IMR-90 (cell line): ENCODE data around the gene RNF6. TPM values are rescaled to one million over a fixed set of nuclear protein-coding genes. Genes with fewer than 3 reads are reported as not detected.
A peak's percentile ranks its signal among the peaks of the same experiment; 100 is the strongest.

Experiments used
- ATAC-seq: fragments of 200-7000 bp; cut with Tn5 transposase; 2 replicates; pipeline ENCODE4 v1.9.1; 2020; ENCODE audit warnings: low read depth, mild to moderate bottlenecking, moderate library complexity
- BruUV-seq: library from RNA; stranded (reverse); fragments of 400-500 nt; replicated peaks from 2 replicates; lab custom pipeline; 2021; lab: Mats Ljungman, UMichigan
- CTCF ChIA-PET: fragments of 300-600 bp; formaldehyde crosslinking; extraction: SDS; loops from one replicate; lab custom pipeline; 2021; ENCODE audit warnings: antibody characterized with exemption; lab: Yijun Ruan, JAX
- POLR2A ChIA-PET: fragments of 300-600 bp; sonication (Branson Sonifier 250); formaldehyde crosslinking; loops from one replicate; lab custom pipeline; 2022; ENCODE audit warnings: antibody characterized with exemption; ENCODE audit not compliant: unreplicated experiment; lab: Charles Lee
- DNase-seq: peaks from one replicate; pipeline ENCODE4 v3.0.0; 2013
- H2AFZ ChIP-seq: replicated peaks from 2 replicates; pipeline ENCODE3; 2013; ENCODE audit warnings: low read length, mild to moderate bottlenecking; ENCODE audit not compliant: poor library complexity
- H2AK5ac ChIP-seq: 2 replicates; pipeline ENCODE4 v1.6.1; 2013; ENCODE audit warnings: low read depth, low read length, inconsistent platforms
- H2AK9ac ChIP-seq: replicated peaks from 2 replicates; pipeline ENCODE3; 2013; ENCODE audit warnings: mild to moderate bottlenecking, low read depth, low read length, moderate library complexity; ENCODE audit not compliant: poor library complexity
- H2BK120ac ChIP-seq: 2 replicates; pipeline ENCODE4 v1.6.1; 2013; ENCODE audit warnings: low read depth, low read length, inconsistent platforms
- H2BK15ac ChIP-seq: 3 replicates; pipeline ENCODE4 v1.6.1; 2013; ENCODE audit warnings: low read depth, low read length, inconsistent platforms
- H2BK20ac ChIP-seq: 2 replicates; pipeline ENCODE4 v1.6.1; 2013; ENCODE audit warnings: low read depth, mild to moderate bottlenecking, inconsistent platforms, low read length, moderate library complexity
- H2BK5ac ChIP-seq: 2 replicates; pipeline ENCODE4 v1.6.1; 2013; ENCODE audit warnings: mild to moderate bottlenecking, low read depth, low read length, inconsistent platforms; ENCODE audit not compliant: poor library complexity, severe bottlenecking
- H3K14ac ChIP-seq: replicated peaks from 2 replicates; pipeline ENCODE4 v1.6.1; 2013; ENCODE audit warnings: low read depth, low read length, inconsistent platforms
- H3K18ac ChIP-seq: 2 replicates; pipeline ENCODE4 v1.6.1; 2013; ENCODE audit warnings: low read depth, low read length, control low read depth
- H3K23ac ChIP-seq: 2 replicates; pipeline ENCODE4 v1.6.1; 2013; ENCODE audit warnings: low read depth, low read length, inconsistent platforms
- H3K27ac ChIP-seq: 2 replicates; pipeline ENCODE4 v1.5.1; 2013; ENCODE audit warnings: mild to moderate bottlenecking, control low read depth, low read length; ENCODE audit not compliant: insufficient read depth
- H3K27me3 ChIP-seq: 2 replicates; pipeline ENCODE4 v1.6.1; 2013; ENCODE audit warnings: low read length; ENCODE audit not compliant: control insufficient read depth, insufficient read depth
- H3K36me3 ChIP-seq: 2 replicates; pipeline ENCODE4 v1.6.1; 2013; ENCODE audit warnings: low read length, mixed read lengths; ENCODE audit not compliant: control insufficient read depth, insufficient read depth
- H3K4ac ChIP-seq: 2 replicates; pipeline ENCODE4 v1.6.1; 2013; ENCODE audit warnings: low read depth, low read length, inconsistent platforms
- H3K4me1 ChIP-seq: 2 replicates; pipeline ENCODE4 v1.6.1; 2013; ENCODE audit warnings: low read length, mixed read lengths; ENCODE audit not compliant: control insufficient read depth, insufficient read depth
- H3K4me2 ChIP-seq: 2 replicates; pipeline ENCODE4 v1.6.1; 2013; ENCODE audit warnings: low read depth, mild to moderate bottlenecking, control low read depth, low read length, moderate library complexity
- H3K4me3 ChIP-seq: 2 replicates; pipeline ENCODE4 v1.5.1; 2013; ENCODE audit warnings: low read depth, mild to moderate bottlenecking, control low read depth, low read length, moderate library complexity; ENCODE audit not compliant: insufficient read depth
- H3K56ac ChIP-seq: 2 replicates; pipeline ENCODE4 v1.6.1; 2013; ENCODE audit warnings: low read length, inconsistent platforms; ENCODE audit not compliant: insufficient read depth; ENCODE audit errors: extremely low read depth
- H3K79me1 ChIP-seq, 2 experiments: 2 replicates each; pipeline ENCODE4 v1.6.1; 2013; ENCODE audit warnings: low read length in 2 of 2, inconsistent platforms in 1 of 2, low read depth in 1 of 2
- H3K9ac ChIP-seq: 2 replicates; pipeline ENCODE4 v1.6.1; 2013; ENCODE audit warnings: low read depth, low read length, control low read depth
- H3K9me1 ChIP-seq: 2 replicates; pipeline ENCODE4 v1.6.1; 2013; ENCODE audit warnings: low read length, inconsistent platforms; ENCODE audit not compliant: insufficient read depth
- H3K9me3 ChIP-seq: 2 replicates; pipeline ENCODE4 v1.6.1; 2013; ENCODE audit warnings: low read length; ENCODE audit not compliant: control insufficient read depth, insufficient read depth
- H4K20me1 ChIP-seq: 2 replicates; pipeline ENCODE4 v1.6.1; 2013; ENCODE audit warnings: low read length, inconsistent platforms; ENCODE audit not compliant: insufficient read depth
- H4K5ac ChIP-seq: 2 replicates; pipeline ENCODE4 v1.6.1; 2013; ENCODE audit warnings: mild to moderate bottlenecking, low read depth, low read length, control low read depth
- H4K8ac ChIP-seq, 2 experiments: 2 replicates each; pipeline ENCODE4 v1.6.1; 2013; ENCODE audit warnings: low read depth in 2 of 2, low read length in 2 of 2, control low read depth in 1 of 2, inconsistent platforms in 1 of 2
- H4K91ac ChIP-seq: 2 replicates; pipeline ENCODE4 v1.6.1; 2013; ENCODE audit warnings: low read depth, low read length, inconsistent platforms; ENCODE audit not compliant: insufficient read depth
- CEBPB ChIP-seq: IDR thresholded peaks from 2 replicates; pipeline ENCODE4 v1.6.1; 2012; ENCODE audit warnings: low read depth, low read length, improper control_type of control experiment
- MXI1 ChIP-seq: IDR thresholded peaks from 2 replicates; pipeline ENCODE4 v1.6.1; 2012; ENCODE audit warnings: low read depth, mild to moderate bottlenecking, low read length, moderate library complexity, borderline replicate concordance
- NFE2L2 ChIP-seq: fragments of 150-350 bp; IDR thresholded peaks from 2 replicates; pipeline ENCODE4 v1.6.1; 2016; ENCODE audit warnings: low read depth, mild to moderate bottlenecking, low read length
- RAD21 ChIP-seq: IDR thresholded peaks from 2 replicates; pipeline ENCODE4 v1.6.1; 2012; ENCODE audit warnings: low read length, improper control_type of control experiment
- RCOR1 ChIP-seq: IDR thresholded peaks from 2 replicates; pipeline ENCODE4 v1.6.1; 2012; ENCODE audit warnings: mild to moderate bottlenecking, low read length, improper control_type of control experiment; ENCODE audit not compliant: insufficient replicate concordance
- RFX5 ChIP-seq: IDR thresholded peaks from 2 replicates; pipeline ENCODE4 v1.8.0; 2012; ENCODE audit warnings: low read depth, mild to moderate bottlenecking, low read length, moderate library complexity
- SMC3 ChIP-seq: fragments of 150-350 bp; IDR thresholded peaks from 2 replicates; pipeline ENCODE4 v1.6.1; 2016; ENCODE audit warnings: low read depth, mild to moderate bottlenecking, antibody characterized with exemption, low read length, moderate library complexity
- WGBS, 2 experiments: methylation state at CpG; one replicate each; pipeline versions ENCODE4 v1.1.5 to v1.1.7; 2013; ENCODE audit warnings: missing lambda C conversion rate in 2 of 2; ENCODE audit not compliant: insufficient read length in 1 of 2; ENCODE audit errors: extremely low coverage in 2 of 2; 5-methylcytosine and 5-hydroxymethylcytosine counted together
- dilution Hi-C: fragments of 300-500 bp; cut with HindIII; formaldehyde crosslinking; loops from one replicate; pipeline ENCODE4 v1.14.3; 2018; ENCODE audit warnings: low sequenced_read_pairs; ENCODE audit not compliant: unreplicated experiment
- in situ Hi-C: fragments of 300-500 bp; cut with MboI; formaldehyde crosslinking; loops from 3 replicates; pipeline ENCODE4 v1.14.3; 2019; ENCODE audit warnings: low sequenced_read_pairs, inconsistent platforms, mixed read lengths
- intact Hi-C: fragments of 100-400 bp; cut with micrococcal nuclease; formaldehyde crosslinking; loops from 2 replicates; pipeline ENCODE4 v1.10.0; 2022
- polyA plus RNA-seq, 3 experiments: library from polyadenylated mRNA; depleted of rRNA; stranded (reverse); fragments of >200 nt; gene quantifications; 2 replicates each; pipeline ENCODE4 v1.2.3, GENCODE V29; 2012; ENCODE audit warnings: low replicate concordance in 1 of 3
- total RNA-seq: library from RNA; depleted of rRNA; stranded (reverse); fragments of >200 nt; gene quantifications from 2 replicates; pipeline ENCODE4 v1.2.3, GENCODE V29; 2012
- TF ChIP-seq, protein P1 (sequence below): conservative IDR thresholded peaks from 2 replicates; pipeline ENCODE4 v1.5.1; 2012; ENCODE audit warnings: mild to moderate bottlenecking, low read depth, low read length, improper control_type of control experiment
- TF ChIP-seq, protein P2 (sequence below): fragments of 150-350 bp; IDR thresholded peaks from 2 replicates; pipeline ENCODE4 v1.6.1; 2016; ENCODE audit warnings: low read depth, mild to moderate bottlenecking, low read length, moderate library complexity, borderline replicate concordance

Gene RNF6
- total and polyA plus RNA-seq, 2 of the 4 experiments (the other 2 are of a cell fraction): 22.9 to 33.3 TPM

DNA sequence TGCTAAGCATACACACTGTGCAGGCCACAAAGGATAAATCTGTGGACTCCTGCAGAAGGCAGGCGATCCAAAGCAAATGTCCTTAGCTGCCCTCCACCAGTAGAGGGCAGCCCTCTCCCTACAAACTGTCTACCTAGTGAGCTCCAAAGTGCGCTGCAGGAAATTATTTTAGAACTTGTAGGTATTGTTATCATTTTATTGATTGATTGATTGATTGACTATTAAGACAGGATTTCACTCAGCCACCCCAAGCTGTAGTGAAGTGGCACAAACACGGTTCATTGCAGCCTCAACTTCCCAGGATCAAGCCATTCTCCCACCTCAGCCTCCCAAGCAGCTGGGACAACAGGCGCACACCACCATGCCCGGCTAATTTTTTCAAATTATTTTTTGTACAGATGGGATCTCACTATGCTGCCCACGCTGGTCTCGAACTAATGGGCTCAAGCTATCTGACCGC, 37.3 kb downstream of the RNF6 start:
- H2AK9ac ChIP-seq: no peak overlapping the region
- peak; percentile 74 for DNase-seq
- H3K9me3 ChIP-seq: no peaks in the 10 kb centered on the region
- H2BK20ac ChIP-seq: no peak overlapping the region
- CTCF ChIA-PET: interaction anchor here (0.5 to 3.5 kb wide), 23 partner anchors 8 to 1121 kb away, joined by 3 to 27 read pairs (median 4); no protein-coding TSS in a partner anchor
- POLR2A ChIA-PET: interaction anchor here (1.0 kb wide), 1 partner anchor 443 kb away, joined by 4 read pairs; no protein-coding TSS in a partner anchor
- no peak overlapping the region for H3K4me3 ChIP-seq
- H3K23ac ChIP-seq: no peak overlapping the region
- no peak overlapping the region for H3K18ac ChIP-seq
- H3K27me3 ChIP-seq: no peaks in the 10 kb centered on the region
- no CpG with 5 or more reads among the region's 8 CpGs for WGBS, 2 experiments
- no peaks in the 10 kb centered on the region for H3K9me1 ChIP-seq
- no peak overlapping the region for H3K14ac ChIP-seq
- H3K4me1 ChIP-seq: peaks cover 3% of the 10 kb centered on the region; the same call in 1 of the 2 replicates
- no peak overlapping the region for H2BK15ac ChIP-seq
- H2BK120ac ChIP-seq: no peak overlapping the region
- no peak overlapping the region for H3K56ac ChIP-seq
- no peaks in the 10 kb centered on the region for H4K20me1 ChIP-seq
- H3K36me3 ChIP-seq: no peaks in the 10 kb centered on the region
- dilution Hi-C loops: no loop called here
- H3K4me2 ChIP-seq: no peak overlapping the region
- no peak overlapping the region for H4K5ac ChIP-seq
- TF ChIP-seq RAD21 (peak; percentile 92), MXI1 (no peak), RCOR1 (no peak), SMC3 (peak; percentile 84), CEBPB (no peak), NFE2L2 (no peak), RFX5 (no peak)
- TF ChIP-seq, protein P1, sequence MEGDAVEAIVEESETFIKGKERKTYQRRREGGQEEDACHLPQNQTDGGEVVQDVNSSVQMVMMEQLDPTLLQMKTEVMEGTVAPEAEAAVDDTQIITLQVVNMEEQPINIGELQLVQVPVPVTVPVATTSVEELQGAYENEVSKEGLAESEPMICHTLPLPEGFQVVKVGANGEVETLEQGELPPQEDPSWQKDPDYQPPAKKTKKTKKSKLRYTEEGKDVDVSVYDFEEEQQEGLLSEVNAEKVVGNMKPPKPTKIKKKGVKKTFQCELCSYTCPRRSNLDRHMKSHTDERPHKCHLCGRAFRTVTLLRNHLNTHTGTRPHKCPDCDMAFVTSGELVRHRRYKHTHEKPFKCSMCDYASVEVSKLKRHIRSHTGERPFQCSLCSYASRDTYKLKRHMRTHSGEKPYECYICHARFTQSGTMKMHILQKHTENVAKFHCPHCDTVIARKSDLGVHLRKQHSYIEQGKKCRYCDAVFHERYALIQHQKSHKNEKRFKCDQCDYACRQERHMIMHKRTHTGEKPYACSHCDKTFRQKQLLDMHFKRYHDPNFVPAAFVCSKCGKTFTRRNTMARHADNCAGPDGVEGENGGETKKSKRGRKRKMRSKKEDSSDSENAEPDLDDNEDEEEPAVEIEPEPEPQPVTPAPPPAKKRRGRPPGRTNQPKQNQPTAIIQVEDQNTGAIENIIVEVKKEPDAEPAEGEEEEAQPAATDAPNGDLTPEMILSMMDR: peak; percentile 91
- TF ChIP-seq, protein P2, sequence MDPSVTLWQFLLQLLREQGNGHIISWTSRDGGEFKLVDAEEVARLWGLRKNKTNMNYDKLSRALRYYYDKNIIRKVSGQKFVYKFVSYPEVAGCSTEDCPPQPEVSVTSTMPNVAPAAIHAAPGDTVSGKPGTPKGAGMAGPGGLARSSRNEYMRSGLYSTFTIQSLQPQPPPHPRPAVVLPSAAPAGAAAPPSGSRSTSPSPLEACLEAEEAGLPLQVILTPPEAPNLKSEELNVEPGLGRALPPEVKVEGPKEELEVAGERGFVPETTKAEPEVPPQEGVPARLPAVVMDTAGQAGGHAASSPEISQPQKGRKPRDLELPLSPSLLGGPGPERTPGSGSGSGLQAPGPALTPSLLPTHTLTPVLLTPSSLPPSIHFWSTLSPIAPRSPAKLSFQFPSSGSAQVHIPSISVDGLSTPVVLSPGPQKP: no peak
- in situ Hi-C loops: loop anchor here (5.0 to 25.0 kb wide), 3 partner anchors 302 to 702 kb away; no protein-coding TSS in a partner anchor
- no peak overlapping the region for H4K8ac ChIP-seq
- H3K79me1 ChIP-seq: peaks cover 6 to 7% of the 10 kb centered on the region in 2 experiments; a peak in 3 of 4 replicates
- H2AFZ ChIP-seq: no peak overlapping the region
- H3K27ac ChIP-seq: no peak overlapping the region
- H4K91ac ChIP-seq: no peak overlapping the region
- no peak overlapping the region for H3K9ac ChIP-seq
- H2BK5ac ChIP-seq: no peak overlapping the region
- no TSS peak for BruUV-seq
- no peak overlapping the region for H3K4ac ChIP-seq
- ATAC-seq: peak; percentile 69
- intact Hi-C loops: loop anchor here (1.0 to 5.0 kb wide), 5 partner anchors 297 to 745 kb away; no protein-coding TSS in a partner anchor
- H2AK5ac ChIP-seq: no peak overlapping the region
